Measurements from ENCODE around the gene METAP1D.
"Not testable (repeated sequence)": the region's sequence is repeated elsewhere in the genome, so short reads cannot be mapped to it uniquely, and the experiment has no call there.

The METAP1D gene

GRCh38 chr2:172047566-172048507 lies 48.1 kb downstream of the METAP1D start:
- FAIRE-seq (no peak), DNase-seq (ENCODE audit: insufficient read length, low spot score) (no peak)

- DNase-seq (ENCODE audit: insufficient read length, low spot score) = no peak
- no peak for FAIRE-seq
These were observed 49.1 kb downstream of the METAP1D start for GRCh38 chr2:172048508-172049503.

GRCh38 chr2:172049567-172050120 lies 49.9 kb downstream of the METAP1D start:
- DNase-seq (ENCODE audit: insufficient read length, low spot score) (no peak), FAIRE-seq (no peak)

- FAIRE-seq = no peak
These were observed 50.8 kb downstream of the METAP1D start for GRCh38 chr2:172050479-172051125.

GRCh38 chr2:172052000-172052983 lies 52.5 kb downstream of the METAP1D start:
- DNase-seq (ENCODE audit: insufficient read length, low spot score) (peak; percentile 23), FAIRE-seq (no peak)

More at GRCh38 chr2:172050479-172051125, 50.8 kb downstream of the METAP1D start:
- no peak for DNase-seq (ENCODE audit: insufficient read length, low spot score)

- DNase-seq (ENCODE audit: insufficient read length, low spot score) (no peak), FAIRE-seq (no peak)
These were observed 53.7 kb downstream of the METAP1D start for GRCh38 chr2:172053486-172053885.

- FAIRE-seq (no peak), DNase-seq (ENCODE audit: insufficient read length, low spot score) (no peak)
These were observed 56.5 kb downstream of the METAP1D start for GRCh38 chr2:172056293-172056692.

GRCh38 chr2:172058660-172059059 lies 58.9 kb downstream of the METAP1D start:
- DNase-seq (ENCODE audit: insufficient read length, low spot score) (no peak), FAIRE-seq (no peak)

GRCh38 chr2:172060118-172060517 lies 60.4 kb downstream of the METAP1D start:
- DNase-seq (ENCODE audit: insufficient read length, low spot score); FAIRE-seq: not testable (repeated sequence)

- FAIRE-seq = no peak
These were observed 62.8 kb downstream of the METAP1D start for GRCh38 chr2:172062402-172063004.

GRCh38 chr2:172063446-172063845 lies 63.7 kb downstream of the METAP1D start:
- DNase-seq (ENCODE audit: insufficient read length, low spot score) (no peak), FAIRE-seq (no peak)

More at GRCh38 chr2:172062402-172063004, 62.8 kb downstream of the METAP1D start:
- DNase-seq (ENCODE audit: insufficient read length, low spot score) = no peak

- FAIRE-seq (no peak), DNase-seq (ENCODE audit: insufficient read length, low spot score) (no peak)
These were observed 65.4 kb downstream of the METAP1D start for GRCh38 chr2:172065111-172065510.

GRCh38 chr2:172066394-172066886 lies 66.7 kb downstream of the METAP1D start:
- FAIRE-seq (peak; percentile 16), DNase-seq (ENCODE audit: insufficient read length, low spot score) (no peak)

- FAIRE-seq; DNase-seq (ENCODE audit: insufficient read length, low spot score): not testable (repeated sequence)
These were observed 68.2 kb downstream of the METAP1D start for GRCh38 chr2:172067905-172068304.

GRCh38 chr2:172070936-172071335 lies 71.2 kb downstream of the METAP1D start:
- FAIRE-seq (no peak), DNase-seq (ENCODE audit: insufficient read length, low spot score) (no peak)

- DNase-seq (ENCODE audit: insufficient read length, low spot score) = no peak
These were observed 72.5 kb downstream of the METAP1D start for GRCh38 chr2:172072303-172072702.

GRCh38 chr2:172072706-172073105 lies 73.0 kb downstream of the METAP1D start:
- DNase-seq (ENCODE audit: insufficient read length, low spot score) = no peak
- no peak for FAIRE-seq

More at GRCh38 chr2:172072303-172072702, 72.5 kb downstream of the METAP1D start:
- FAIRE-seq = no peak

- FAIRE-seq (no peak), DNase-seq (ENCODE audit: insufficient read length, low spot score) (no peak)
These were observed 73.8 kb downstream of the METAP1D start for GRCh38 chr2:172073518-172073917.
